COLO829 (cell line): Measurements from ENCODE around the gene TAF6.
"Not testable (repeated sequence)": the region's sequence is repeated elsewhere in the genome, so short reads cannot be mapped to it uniquely, and the experiment has no call there.

Source experiments
- DNase-seq: peaks from one replicate; pipeline ENCODE4 v3.0.0; 2012; ENCODE audit warnings: low spot score

The TAF6 gene

DNA sequence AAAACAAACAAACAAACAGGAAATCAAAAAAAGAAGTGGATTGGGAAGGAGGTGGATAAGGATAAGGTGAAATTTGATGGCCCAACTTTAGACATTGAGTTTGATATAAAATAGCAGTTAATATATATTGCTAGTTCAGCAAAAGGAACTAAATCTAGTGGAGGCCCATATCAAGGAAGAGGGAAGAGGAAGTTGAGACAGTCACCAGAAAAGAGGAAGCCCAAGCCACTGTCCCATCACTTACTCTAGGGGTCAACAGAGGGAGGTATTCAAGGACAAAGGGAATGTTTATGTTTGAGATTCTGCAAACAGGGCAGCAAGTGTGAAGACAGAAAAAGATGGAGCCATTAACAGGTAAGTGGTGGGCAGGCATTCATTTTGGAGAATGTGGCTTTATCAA is 33.2 kb upstream of the TAF6 start:
- DNase-seq = no peak

DNA sequence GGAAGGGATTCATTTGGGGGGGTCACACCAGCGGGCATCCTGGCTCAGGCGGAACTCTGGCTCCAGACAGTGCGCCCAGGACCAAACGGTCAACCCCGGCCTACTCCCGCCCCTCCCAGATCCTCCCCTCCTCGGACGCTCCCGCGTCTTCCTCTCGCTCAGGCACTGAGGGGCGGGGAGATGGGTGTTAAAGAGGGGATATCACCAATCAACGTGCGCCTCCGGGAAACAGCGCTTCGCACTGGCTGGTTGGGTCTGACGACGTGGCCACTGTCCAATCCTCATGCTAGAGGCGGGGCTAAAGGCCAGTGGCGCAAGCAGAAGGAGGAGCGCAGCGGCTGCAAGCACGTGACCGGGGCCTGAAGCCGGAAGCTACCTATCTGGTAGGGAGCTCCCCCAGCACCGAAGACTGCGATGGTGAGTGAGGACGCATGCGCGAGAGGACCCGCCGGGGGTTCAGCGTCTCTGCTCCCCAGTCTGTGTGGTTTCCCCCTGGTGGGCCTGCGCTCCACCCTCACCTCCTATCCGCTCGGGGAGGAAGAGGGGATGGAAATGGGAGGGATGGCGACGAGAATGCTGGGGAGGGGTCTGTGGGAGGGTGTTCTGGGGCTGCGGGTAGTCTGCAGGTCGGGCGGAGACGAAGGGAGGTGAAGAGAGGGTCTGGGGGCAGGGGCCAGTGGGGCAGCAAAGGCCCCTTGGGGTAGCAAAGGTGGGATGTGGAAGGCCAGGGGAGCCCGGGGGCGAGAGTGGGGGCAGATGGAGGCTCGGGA is 29.6 kb upstream of the TAF6 start, which contains the start of gene LAMTOR4:
Gene LAMTOR4 (plus strand): TSS at position 360 of the 770 bp plus-strand sequence. CDS start 55 bp downstream, at position 415.
- DNase-seq = peak; percentile 100

- DNase-seq = no peak
These were observed 29.0 kb upstream of the TAF6 start for GRCh38 chr7:100148225-100148558.

DNA sequence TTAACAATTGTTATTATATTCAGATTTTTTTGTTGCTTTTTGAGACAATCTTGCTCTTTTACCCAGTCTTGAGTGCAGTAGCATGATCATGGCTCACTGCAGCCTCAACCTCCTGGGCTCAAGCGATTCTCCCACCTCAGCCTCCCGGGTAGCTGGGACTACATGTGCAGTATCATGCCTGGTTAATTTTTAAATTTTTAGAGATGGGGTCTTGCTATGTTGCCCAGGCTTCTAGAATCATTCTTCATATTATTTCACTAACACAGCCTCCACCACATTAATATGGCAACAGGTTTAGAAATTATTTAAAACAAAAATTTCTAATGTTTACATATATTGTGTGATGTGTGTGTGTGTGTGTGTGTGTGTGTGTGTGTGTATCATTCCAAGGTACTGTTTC is 28.1 kb upstream of the TAF6 start:
- no peak for DNase-seq

GRCh38 chr7:100146350-100146749 is 27.2 kb upstream of the TAF6 start:
- not testable (repeated sequence) for DNase-seq

DNA sequence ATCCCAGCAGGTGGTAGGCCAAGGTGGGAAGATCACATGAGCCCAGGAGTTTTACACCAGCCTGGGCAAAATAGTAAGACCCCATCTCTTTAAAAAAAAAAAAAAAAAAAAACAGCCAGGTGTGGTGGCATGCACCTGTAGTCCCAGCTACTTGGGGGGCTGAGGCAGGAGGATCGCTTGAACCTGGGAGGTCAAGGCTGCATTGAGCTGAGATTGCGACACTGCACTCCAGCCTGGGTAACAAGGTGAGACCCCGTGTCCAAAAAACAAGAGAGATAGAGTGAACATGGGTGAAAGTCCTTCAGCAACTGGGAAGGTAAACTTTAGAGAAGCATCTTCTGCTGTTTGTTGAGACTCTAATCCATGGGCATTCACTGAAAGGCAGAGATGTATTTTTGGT is 23.3 kb upstream of the TAF6 start:
- no peak for DNase-seq

GRCh38 chr7:100141555-100141949 is 22.4 kb upstream of the TAF6 start:
- DNase-seq = no peak

DNA sequence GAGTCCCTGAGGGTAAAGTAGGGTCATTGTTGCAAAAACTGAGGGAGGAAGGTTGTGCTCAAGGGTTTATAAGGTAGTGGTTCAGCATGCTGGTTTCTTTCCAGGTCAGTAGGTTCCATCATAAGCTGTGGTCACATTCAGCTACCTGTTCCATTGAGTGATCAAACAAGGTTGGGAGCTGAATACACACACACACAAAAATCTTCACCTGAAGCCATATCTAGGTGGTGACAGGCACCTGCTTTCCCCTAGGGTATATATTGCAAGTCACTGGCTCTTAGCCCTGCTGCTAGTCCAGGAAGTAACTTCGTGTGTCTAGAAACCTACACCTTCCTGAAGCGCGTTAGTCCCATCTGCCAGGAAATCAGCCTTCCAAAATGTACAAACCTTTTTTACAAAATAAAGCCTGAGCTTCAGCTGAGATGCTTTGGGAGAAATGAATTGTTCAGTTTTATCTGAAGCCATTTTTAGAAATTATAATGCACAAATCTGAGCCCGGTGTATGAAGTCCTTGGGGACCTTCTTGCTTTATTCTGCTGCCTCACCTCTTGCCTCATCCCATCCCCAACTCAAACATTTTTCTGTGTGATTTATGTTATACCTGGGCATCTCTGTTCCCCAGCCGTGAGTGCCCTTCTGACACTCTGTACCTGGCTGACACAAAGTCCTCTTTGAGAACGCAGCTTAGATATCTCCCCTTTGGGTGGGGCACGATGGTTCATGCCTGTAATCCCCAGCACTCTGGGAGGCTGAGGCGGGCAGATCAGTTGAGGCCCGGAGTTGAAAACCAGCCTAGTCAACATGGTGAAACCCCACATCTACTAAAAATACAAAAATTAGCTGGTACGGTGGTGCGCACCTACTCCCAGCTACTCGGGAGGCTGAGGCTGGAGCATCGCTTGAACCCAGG is 18.9 kb upstream of the TAF6 start:
- no peak for DNase-seq

DNA sequence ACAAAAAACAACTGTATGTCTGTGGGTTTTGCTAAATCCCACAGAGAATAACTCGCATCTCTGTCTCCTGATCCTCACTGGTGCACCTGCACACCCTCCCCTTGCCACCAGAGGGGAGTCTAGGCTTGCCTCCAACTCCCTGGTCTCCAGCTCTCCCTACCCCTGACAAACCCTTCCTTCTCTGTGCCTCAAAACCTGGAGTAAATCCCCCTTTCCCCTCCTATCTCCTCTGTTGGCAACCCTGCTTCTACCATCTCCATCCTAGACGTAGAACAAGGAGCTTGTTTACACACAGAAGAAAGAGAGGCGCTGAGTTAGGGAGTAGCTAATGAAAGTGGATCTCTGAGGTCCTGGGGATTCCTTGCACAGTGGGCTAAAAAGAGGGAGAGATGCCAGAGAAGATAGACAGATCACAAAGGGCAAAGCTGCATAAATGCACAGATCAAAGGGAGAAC is 13.6 kb upstream of the TAF6 start:
- peak; percentile 88 for DNase-seq

- DNase-seq = no peak
These were observed 13.0 kb upstream of the TAF6 start for GRCh38 chr7:100132126-100132525.

DNA sequence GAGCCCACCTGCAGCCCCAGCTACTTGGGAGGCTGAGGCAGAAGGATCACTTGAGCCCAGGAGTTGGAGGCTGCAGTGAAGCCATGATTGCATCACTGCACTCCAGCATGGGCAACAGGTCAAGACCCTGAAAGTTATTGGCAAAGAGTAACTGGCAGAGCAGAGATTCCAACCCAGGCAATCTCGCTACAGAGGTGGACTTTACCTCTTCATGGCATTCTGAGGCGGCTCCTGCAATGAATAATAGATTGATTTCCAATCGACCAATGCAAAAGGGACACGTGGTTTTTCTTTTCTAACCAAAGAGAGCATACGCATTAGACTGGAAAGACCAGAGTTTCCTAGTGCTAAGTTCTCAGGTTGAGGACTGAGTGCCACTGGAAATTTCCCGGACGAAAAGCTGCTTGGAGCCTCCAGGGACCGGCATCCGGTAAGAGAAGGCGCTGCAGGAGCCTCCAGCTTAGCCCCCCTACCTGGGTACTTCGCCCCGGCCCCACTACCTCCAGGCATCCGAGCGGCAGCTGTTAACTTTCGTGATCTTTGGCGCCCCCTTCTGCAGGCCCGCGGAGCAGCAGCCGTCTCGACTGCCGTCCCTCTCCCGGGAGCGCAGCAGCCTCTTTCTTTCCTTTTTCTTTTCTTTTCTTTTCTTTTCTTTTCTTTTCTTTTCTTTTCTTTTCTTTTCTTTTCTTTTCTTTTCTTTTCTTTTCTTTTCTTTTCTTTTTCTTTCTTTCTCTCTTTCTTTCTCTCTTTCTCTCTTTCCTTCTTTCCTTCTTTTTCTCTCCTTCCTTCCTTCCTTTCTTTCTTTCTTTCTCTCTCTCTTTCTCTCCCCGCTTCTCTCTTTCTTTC is 11.7 kb upstream of the TAF6 start:
- peak; percentile 75 for DNase-seq

GRCh38 chr7:100130220-100130607 is 11.1 kb upstream of the TAF6 start:
- not testable (repeated sequence) for DNase-seq

DNA sequence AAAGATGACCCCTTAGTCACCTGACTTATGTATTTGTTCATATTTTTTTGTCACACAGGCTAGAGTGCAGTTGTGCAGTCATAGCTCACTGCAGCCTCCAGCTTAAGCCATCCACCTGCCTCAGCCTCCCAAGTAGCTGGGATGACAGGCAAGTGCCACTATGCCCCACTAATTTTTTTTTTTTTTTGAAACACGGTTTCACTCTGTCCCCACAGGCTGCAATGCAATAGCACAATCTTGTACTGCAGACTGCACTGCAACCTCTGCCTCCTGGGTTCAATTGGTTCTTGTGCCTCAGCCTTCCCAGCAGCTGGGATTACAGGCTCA is 9.4 kb upstream of the TAF6 start:
- DNase-seq = no peak

DNA sequence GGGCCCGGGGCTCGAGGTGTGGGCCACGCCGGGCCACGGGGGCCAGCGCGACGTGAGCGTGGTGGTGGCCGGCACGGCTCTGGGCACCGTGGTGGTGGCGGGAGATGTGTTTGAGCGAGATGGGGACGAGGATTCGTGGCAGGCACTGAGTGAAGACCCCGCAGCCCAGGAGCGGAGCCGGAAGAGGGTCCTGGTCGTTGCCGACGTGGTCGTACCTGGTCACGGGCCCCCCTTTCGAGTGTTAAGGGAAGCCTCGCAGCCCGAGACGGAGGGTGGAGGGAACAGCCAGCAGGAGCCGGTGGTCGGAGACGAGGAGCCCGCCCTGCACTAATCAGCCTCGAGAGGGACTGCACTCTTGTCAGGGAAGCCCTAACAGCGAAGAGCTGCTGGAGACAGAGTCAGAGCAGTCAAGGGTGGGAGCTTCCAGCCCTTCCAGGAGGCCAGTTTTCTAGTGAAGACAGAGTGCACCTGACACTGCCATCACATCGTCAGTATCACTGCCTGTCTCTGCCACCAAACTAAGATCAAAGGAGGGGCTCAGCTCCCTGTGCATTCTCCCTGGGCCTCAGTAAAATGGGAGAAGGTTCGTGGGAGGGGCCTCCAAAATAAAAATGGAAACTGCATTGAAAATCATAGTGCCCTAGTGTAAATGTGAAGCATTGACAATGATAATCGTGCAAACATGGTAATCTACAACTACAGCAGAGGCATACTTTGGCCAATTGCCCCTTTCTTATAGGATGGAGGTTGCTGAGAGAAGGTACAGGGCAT is 8.9 kb upstream of the TAF6 start:
- no peak for DNase-seq

- DNase-seq = peak; percentile 89
These were observed 8.0 kb upstream of the TAF6 start, which contains the start of gene MBLAC1 for GRCh38 chr7:100126931-100127865. MBLAC1 (plus strand) TSS chr7:100126967; CDS start chr7:100127396, 429 bp downstream.

DNA sequence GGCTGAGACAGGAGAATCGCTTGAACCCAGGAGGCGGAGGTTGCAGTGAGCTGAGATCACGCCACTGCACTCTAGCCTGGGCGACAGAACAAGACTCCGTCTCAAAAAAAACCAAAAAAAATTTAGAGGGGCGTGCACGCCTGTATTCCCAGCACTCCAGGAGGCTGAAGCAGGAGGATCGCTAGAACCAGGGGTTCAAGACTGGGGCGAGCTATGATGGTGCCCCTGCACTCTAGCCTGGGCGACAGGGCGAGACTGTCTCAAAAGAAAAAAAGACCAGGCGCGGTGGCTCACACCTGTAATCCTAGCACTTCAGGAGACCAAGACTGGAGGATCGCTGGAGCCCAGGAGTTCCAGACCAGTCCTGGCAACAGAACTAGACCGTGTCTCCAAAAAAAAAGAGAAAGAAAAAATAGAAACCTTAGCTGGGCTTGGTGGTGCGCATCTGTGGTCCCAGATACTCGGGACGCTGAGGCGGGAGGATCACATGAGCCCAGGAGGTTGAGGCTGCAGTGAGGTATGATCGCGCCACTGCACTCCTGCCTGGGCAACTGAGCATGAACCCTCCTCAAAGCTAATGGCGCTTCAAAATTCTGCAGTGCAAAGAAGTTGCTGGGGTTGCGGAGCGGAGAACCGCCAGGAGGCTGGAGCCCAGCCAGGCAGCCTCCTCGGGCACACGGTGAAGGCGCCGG is 7.2 kb upstream of the TAF6 start:
- DNase-seq = no peak

- DNase-seq = no peak
These were observed 5.4 kb upstream of the TAF6 start for GRCh38 chr7:100124301-100125230.

GRCh38 chr7:100122568-100122967 is 3.4 kb upstream of the TAF6 start:
- DNase-seq = no peak

DNA sequence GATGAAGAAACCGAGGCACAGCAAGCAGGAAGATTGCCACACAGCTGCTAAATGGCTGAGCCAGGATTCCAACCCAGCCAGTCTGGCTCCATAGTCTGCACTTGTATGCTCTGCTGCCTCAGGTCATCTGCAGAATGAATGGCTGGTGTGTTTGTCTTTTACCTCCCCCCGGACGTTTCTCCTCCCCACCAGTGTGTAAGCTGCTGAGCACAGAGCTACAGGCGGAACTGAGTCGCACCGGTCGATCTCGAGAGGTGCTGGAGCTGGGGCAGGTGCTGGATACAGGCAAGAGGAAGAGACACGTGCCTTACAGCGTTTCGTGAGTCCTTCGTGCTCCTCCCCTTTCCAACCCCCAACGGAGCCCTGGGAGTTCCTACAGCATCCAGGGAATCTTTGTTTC is 2.9 kb upstream of the TAF6 start:
- DNase-seq = peak; percentile 88
